Dedifferentiated amniotic fluid mesenchymal stem cell (primary cell): ENCODE data around the gene UCHL3.
A peak's percentile ranks its signal among the peaks of the same experiment; 100 is the strongest.

ENCODE experiments used
- DNase-seq: peaks from one replicate; pipeline ENCODE4 v3.0.0-alpha.2; 2016; ENCODE audit errors: extremely low spot score

The UCHL3 gene

DNA sequence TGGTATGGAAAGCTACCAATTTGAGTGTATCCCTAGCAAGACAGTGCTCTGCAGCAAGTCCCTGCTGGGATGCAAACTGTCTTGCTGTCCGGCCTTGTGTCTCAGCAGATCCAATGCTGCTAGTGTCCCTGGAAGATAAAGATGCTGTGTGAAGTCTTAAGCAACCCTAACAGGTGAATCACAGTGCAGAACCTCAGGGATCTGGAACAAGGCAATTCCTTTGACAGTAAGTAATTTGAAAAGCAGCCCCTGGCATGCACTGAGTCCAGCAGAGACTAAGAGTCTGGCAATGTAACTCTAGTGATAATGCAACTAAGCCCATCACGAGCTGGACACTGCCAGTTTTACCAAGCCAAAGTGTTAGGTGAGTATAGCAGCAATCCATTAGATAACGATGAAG, 1.7 kb upstream of the UCHL3 start:
- DNase-seq, result no peak

DNA sequence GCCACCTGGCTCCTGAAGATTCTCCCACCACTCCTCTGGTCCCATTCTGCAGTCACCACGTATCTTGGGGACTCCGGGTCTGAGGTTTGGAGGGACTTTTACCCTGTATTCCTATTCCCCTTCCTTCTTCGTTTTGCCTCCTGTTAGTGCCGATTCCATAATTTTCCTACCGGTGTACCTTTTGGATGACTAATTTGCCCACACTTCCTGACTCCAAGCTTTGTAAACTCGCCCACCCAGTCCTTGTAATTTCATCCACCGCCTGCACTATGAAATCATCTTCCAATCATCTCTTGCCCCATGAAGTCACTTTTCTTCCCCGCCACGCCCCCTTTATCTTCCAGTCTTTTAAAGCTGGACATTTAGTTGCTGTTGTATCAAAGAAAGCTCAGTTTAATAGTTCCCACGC, 572 bp downstream of the UCHL3 start:
- peak; percentile 73 for DNase-seq

DNA sequence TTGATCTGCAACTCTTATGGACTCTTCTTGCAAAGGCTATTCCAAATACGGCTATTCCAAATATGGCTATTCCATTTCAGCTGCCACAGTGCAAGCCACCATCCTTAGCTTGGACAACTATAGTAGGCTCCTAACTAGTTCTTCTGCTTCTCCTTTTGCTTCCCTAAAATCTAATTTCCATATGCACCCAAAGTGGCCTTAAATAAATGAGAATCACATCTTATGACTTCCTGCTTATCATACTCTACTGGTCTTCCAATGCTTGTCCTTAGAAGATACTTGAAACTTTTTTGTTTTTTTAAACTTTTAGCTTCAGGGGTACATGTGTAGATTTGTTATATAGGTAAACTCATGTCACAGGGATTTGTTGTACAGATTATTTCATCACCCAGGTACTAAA, 4.9 kb downstream of the UCHL3 start:
- no peak for DNase-seq

DNA sequence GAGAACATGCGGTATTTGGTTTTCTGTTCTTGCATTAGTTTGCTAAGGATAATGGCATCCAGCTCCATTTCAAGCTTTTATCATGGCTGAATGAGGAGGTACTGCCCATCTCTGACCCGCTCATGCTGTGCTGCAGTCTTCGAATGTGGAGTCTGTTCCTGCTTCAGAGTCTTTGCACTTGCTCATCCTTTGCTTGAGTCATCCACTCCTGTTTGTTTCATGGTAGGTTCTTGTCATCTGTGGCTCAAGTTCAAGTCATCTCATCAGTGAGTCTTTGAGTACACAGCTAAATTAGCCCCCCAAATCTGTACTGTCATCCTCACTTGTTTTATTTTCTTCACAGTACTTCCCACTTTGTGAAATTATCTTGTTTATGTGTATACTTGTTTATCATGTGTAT, 5.4 kb downstream of the UCHL3 start:
- DNase-seq, result no peak

DNA sequence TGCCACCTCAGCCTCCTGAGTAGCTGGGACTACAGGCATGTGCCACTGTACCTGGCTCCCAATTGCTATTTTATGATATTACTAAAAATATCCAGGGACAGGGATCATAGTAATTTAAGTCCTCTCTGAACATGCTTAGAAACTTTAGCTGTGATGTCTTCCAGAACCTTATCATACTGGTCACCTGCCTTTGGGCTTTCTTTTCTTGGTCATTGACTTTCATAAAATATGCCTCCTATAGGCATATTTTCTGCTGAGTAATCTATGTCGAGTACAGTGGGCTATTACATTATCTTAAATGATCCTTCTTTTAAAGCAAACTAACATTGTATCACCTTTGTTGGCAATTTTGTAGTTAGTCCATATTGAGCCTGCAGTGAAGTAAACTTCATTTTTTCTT, 6.2 kb downstream of the UCHL3 start:
- no peak for DNase-seq

DNA sequence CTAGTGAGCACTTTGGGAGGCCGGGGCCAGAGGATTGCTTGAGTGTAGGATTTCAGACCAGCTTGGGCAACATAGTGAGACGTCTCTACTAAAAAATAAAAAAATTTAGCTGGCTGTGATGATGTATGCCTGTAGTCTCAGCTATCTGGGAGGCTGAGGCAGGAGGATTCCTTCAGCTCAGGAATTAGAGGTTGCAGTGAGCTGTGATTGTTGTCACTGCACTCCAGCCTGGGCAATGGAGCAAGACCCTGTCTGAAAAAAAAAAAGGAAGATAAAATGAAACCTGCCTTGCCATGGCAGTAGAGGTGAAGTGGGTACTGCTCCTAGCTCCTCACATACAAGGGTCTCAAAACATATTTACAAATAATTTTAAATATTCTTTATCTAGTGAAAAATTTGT, 7.4 kb downstream of the UCHL3 start:
- no peak for DNase-seq

DNA sequence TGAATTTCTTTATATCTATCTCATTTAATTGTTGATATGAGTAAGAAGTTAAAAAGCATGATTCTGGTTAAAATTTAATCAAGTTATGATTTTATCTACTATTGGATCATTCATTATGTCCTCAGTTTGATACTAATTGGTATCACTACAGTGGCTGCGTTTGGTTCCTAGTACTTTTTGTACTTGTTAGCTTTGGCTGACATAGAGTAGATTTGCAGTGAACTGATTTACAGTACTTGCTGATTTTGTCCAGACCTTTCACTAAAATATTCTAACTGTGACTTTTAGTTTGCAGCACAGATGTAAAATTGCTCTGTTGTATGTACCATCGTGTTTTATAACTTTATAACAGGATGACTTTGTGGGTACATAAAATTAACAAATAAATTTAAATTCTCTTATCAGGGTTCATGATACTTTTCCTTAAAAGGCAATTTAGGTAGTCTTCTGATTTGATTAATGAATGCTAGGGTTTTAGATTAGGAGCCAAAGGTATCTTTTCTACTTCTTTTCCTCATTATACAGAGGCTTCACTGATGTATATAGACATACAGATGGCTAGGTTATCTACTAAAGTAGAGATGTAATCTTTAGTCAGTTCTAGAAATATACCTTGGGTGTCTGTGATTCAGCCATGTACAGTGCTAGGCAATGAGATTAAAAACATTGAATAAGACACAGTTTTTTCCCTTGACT, 8.7 kb downstream of the UCHL3 start:
- no peak for DNase-seq

DNA sequence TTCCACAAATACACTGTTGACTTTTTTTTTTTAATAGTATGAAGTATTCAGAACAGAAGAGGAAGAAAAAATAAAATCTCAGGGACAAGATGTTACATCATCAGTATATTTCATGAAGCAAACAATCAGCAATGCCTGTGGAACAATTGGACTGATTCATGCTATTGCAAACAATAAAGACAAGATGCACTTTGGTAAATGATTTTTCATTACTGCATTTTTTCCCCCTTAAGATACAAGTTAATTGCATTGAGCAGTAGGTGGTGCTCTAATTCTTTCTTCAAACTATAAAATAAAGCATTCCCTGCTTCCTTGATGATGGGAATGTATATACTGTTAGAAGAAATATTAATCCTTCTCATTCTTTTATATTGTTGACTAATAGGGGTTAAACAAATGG, 17.1 kb downstream of the UCHL3 start:
- peak; percentile 69 for DNase-seq

DNA sequence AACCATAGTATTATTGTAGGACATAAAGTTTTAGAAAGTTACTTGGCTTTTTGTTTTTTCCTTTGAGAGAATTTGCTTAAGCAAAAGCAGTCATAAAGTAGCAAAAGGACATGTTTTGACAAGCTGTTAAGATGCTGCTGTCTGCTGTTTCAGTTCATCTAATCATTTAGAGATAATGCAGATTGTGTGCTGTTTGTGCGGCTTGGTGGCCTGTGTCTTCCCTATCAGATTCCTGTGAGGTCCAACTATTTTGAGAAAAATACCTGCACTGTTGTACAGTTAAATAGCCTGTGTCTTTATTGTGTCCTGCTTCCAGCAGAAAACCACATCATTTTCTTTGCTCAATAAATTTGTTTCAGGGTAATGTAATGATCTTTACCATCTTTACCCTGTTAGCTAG, 20.0 kb downstream of the UCHL3 start:
- no peak for DNase-seq

DNA sequence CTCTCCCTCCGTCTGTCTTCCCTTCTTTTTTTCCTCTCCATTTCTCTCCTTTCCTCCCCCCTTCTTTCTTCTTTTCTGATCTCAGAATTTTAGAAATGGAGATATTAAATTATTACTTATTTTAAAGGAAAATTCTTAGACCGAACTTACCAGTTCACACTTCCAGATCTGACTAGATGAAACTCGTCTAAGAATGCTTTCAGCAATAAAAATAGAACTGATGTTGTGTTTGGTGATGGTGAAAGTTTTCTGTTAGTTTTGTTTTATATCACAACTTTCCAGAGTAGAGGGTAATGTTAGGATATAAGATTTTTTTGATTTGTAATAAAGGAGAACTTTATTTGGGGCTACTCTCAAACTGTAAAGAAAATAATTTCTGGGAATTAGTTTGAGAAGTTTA, 29.9 kb downstream of the UCHL3 start:
- DNase-seq, result no peak

DNA sequence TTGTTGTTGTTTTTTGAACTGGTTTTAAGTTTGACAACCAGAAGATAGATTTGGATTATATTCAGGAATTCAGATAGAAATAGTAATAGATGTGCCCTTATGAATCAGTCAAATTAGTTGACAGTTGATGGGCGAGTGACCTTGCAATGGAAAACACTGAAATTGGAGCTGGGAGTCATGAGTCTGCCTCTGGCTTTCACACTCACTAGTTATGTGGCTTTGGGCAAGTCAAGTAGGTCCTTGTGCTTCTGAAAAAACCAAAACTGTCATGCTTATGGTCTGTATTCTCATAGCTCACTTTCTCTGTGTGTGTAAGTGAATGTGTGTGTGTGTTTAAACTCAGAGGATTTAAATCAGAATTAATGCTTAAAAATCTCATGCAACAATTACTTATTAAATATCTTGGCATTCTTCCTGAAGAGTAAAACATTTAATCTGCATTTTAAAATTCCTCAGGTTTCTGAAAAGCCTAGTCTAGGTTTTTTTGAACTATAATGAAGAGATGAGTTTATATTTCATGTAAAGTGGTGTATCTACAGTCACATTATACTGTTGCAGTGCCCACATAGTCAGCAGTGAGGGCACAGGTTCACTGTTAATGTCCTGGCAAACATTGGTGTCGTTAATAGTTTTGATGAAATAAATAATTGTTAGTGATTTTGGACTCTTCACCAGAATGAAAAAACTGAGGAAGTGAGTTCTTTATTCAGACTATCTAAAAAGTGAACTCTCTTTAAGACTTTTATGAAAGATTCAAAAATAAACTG, 32.5 kb downstream of the UCHL3 start:
- no peak for DNase-seq

DNA sequence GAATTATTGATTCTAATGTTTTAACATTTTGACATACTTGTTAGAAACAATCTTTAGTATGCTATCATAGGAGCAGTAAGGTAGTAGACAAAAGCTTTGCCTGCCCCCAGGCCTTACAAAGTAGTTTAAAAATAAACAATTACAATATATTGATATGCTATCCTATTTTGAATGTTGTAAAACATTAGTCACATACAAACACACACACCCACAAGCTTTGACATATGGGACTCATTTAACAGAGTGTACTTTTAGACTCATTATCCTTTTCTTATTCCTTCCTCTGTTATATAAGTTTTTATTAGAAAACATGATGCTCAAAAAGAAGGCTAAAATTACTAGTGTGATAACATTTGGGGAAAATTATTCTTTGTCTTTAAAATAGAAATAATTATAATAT, 33.5 kb downstream of the UCHL3 start:
- no peak for DNase-seq

DNA sequence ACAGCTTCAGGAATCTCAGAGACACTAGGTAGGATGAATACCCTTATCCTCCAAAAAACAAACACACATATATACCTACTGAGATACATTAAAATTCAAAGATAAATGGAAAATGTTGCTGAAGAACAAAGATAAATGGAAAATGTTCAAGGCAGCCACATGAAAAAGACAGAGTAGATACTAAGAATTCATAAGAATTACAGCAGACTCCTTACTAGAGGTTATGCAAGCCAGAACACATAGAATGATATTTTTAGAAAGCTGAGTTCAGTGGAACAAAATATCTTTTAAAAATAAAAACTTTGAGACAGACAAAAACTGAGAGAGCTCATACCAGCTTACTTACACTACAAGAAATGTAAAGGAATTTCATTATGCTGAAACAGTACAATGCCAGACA, 35.6 kb downstream of the UCHL3 start:
- DNase-seq, result no peak

DNA sequence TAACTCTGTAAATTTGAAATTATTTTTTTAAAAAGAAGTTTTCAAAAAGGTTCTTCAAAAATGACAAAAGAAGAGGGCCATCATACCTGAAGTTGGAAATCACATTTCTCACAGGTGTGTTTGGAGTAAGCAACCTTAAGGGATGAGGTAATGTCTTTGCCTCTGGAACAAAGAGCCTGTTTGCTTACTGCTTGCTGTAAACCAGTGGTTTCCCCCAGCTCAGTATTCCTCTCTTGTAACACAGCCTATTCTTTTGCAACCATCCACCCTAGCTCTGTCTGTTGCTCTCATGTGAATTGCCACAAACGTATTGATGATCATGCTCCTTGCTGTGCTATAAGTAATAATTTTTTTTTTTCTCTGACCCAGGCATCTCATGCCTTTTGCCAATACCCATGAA, 38.1 kb downstream of the UCHL3 start:
- no peak for DNase-seq

DNA sequence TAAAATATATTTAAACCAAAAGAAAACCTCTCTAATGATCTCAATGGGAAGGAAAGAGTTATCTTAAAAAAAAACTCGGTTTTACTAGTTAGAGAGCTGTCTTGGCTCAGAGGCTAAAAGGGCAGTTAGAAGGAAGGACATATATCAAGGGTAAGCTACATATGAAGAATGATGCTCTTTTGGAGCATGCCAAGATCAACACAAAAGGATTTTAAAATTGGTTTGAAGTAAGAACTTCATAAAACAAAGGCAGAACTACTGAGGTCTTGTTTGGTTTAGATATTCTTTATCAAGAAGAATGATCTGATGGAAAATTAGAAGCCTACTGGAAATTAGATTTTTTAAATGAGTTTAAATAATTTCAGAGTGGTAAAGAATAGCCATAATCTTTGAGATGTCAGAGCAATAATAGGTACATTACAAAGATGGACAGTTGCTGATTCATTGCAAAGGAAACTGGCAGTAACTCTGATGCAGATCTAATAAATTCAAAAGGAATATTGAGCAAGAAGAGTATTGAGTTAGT, 47.1 kb downstream of the UCHL3 start:
- no peak for DNase-seq

DNA sequence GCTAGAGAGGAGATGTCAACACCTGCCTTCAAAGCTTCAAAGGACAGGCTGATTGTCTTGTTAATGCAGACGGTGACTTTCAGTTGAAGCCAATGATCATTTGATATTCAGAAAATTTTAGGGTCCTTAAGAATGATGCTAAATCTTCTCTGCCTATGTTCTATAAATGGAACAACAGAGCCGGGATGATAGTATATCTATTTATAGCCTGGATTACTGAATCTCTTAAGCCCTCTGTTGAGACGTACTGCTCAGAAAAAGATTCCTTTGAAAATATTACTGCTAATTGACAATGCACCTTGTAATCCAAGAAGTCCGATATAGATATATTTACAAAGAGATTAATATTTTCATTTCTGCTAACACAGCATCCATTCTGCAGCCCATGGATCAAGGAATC, 50.8 kb downstream of the UCHL3 start:
- DNase-seq, result no peak

DNA sequence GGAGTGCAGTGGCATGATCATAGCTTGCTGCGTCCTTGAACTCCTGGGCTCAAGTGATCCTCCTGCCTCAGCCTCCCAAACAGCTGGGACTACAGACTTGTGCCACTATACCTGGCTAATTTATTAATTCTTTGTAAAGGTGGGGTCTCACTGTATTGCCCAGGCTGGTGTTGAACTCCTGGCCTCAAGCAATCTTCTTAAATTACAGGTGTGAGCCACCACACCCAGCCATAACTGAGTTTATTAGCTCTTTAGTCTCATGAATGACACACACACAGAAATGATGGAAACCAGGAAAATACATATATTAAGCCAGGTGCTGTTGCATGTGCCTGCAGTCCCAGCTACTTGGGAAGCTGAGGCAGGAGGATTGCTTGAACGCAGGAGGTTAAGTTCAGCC, 53.4 kb downstream of the UCHL3 start:
- DNase-seq, result no peak

DNA sequence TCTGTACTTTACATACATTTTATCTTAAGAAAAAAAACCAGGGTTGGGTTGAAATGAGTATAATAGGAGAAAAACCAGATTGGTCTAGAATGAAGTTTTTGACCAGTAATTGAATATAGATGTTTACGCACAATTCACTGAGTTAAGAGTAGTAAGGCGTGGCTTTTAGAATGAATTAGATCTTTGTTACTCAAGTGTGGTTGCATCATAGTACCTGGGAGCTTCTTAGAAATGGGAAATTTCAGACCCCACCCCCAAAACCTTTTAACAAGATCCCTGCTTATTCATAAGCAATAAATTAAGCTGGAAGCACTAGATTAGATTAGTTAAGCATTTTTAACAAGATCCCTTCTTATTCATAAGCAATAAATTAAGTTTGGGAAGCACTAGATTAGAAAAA, 57.9 kb downstream of the UCHL3 start:
- no peak for DNase-seq

DNA sequence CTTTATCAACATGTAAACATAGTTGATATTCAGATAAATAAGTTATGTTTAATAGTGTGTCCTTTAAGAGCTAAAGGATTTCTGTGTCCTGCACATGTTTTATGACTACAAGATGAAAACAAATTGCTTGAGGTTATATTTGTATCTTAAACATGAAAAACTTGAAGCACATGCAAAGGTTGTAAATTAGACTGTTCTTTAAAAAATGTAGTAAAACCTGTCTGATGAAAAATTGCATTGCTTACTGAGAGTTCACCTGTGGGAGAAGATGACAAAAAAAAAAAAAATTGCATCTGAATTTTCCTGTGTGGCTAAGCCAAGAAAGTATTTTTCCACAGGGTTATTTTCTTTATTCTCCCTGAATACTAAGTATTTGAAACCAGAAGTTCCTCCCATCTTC, 60.9 kb downstream of the UCHL3 start:
- DNase-seq, result no peak

DNA sequence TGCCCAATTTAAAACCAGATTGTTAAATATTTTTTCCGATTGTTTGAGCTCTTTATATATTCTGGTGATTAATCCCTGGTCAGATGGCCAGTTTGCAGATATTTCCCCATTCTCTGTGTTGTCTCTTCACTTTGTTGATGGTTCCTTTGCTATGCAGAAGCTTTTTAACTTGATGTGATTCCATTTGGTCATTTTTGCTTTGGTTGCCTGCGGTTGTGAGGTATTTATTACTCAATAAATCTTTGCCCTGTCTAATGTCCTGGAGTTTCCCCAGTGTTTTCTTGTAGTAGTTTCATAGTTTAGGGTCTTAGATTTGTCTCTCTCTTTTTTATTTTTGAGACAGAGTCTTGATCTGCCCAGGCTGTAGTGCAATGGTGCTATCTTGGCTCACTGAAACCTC, 62.8 kb downstream of the UCHL3 start:
- DNase-seq, result no peak

DNA sequence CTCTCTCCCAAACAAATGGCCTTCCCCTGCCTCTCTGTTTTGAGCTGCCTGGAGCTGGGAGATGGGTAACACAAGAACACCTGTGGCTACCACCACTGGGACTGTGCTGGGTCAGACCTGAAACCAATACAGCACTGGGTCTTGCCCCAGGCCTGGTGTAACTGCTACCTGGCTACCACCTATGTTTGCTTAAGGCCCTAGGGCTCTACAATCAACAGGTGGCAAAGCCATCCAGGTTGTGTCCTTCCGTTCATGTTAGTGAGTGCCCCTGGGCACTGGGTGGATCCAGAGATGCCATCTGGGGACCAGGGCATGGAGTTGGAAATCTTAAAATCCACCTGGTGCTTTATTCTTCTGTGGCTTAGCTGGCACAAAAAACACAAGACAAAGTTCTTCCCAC, 67.6 kb downstream of the UCHL3 start:
- DNase-seq, result no peak

DNA sequence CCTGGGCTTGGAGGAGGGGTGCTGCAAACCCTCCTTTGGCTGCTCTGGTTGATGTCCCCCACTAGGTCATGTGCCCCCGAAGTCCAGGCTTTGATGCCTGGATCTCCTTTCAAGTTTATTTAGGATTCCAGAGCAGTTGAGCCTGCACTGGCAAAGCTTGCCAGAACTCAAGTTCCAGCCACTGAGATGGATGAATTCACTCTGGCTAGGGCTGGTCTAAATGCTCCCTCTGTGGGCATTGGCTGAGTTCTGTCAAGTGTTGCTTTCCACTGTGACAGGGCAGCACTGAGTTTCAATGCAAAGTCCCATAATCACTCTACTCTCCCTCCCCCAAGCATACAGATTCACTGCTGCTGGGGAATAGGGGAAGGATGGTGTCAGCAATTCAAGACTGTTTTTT, 68.7 kb downstream of the UCHL3 start:
- DNase-seq, result no peak

DNA sequence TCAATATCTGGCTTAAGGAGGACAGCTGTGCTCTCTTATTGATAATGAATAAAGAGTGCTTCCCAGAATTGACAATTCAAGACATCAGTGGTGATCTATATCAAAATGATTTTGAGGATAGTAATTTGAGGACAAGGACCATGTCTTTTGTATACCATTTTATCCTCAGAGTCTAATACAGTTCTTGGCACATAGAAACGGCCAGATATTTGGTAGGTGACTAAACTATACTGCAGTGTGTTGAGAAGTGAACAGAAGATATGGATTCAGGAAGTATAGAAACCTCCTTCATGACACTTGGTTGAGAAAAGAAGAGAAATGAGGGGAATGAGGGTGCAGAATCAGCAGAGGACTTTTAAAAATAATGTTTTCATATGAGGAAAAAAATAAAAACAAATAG, 70.4 kb downstream of the UCHL3 start:
- no peak for DNase-seq

DNA sequence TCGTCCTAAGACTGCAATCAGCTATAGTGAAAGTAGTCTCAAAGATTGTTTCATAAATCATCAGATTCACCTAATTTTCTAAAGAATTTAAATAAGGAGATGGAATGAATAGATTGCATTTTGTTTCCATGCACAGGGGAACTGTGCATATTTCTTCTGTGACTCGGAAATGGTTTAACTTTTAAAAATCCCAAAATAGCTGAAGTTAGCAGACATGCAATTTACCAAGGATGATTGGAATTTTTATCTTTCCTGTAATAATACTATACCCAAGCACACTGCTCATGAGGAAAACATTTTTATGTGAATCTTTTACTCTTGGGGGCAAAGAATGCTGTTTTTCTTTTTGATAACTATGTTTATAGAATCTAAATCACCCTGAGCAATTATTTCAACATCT, 71.6 kb downstream of the UCHL3 start:
- DNase-seq, result peak; percentile 84
